Neural progenitor cell (in vitro differentiated cells): Measurements from ENCODE around the gene SNX4.
"Not testable (repeated sequence)": the region's sequence is repeated elsewhere in the genome, so short reads cannot be mapped to it uniquely, and the experiment has no call there.

ENCODE experiments used
- EZH2 ChIP-seq: fragments of 200-600 bp; sonication (generic); IDR thresholded peaks from 2 replicates; pipeline ENCODE4 v1.6.1; 2017; ENCODE audit warnings: antibody characterized with exemption, mild to moderate bottlenecking, moderate library complexity
- EZH2phosphoT487 ChIP-seq: fragments of 200-600 bp; sonication (generic); IDR thresholded peaks from 2 replicates; pipeline ENCODE4 v1.6.1; 2017; ENCODE audit warnings: antibody characterized with exemption
- TF ChIP-seq, protein P1 (sequence below): fragments of 200-600 bp; sonication (generic); IDR thresholded peaks from 2 replicates; pipeline ENCODE4 v1.5.1; 2017; ENCODE audit warnings: antibody characterized with exemption, mild to moderate bottlenecking

DNA sequence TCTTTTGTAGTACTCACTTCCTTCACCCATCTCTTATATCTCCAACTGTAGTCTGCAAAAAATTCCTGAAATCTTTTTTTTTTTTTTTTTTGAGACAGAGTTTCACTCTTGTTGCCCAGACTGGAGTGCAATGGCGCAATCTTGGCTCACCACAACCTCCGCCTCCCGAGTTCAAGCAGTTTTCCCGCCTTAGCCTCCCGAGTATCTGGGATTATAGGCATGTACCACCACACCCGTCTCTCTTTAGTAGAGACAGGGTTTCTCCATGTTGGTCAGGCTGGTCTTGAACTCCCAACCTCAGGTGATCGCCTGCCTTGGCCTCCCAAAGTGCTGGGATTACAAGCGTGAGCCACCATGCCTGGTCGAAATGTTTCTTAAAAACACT lies 38.6 kb downstream of the SNX4 start:
- TF ChIP-seq, protein P1, sequence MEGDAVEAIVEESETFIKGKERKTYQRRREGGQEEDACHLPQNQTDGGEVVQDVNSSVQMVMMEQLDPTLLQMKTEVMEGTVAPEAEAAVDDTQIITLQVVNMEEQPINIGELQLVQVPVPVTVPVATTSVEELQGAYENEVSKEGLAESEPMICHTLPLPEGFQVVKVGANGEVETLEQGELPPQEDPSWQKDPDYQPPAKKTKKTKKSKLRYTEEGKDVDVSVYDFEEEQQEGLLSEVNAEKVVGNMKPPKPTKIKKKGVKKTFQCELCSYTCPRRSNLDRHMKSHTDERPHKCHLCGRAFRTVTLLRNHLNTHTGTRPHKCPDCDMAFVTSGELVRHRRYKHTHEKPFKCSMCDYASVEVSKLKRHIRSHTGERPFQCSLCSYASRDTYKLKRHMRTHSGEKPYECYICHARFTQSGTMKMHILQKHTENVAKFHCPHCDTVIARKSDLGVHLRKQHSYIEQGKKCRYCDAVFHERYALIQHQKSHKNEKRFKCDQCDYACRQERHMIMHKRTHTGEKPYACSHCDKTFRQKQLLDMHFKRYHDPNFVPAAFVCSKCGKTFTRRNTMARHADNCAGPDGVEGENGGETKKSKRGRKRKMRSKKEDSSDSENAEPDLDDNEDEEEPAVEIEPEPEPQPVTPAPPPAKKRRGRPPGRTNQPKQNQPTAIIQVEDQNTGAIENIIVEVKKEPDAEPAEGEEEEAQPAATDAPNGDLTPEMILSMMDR, result not testable (repeated sequence)
- not testable (repeated sequence) for TF ChIP-seq EZH2, EZH2phosphoT487
